ENCODE measurements around the gene GJA9.

DNA sequence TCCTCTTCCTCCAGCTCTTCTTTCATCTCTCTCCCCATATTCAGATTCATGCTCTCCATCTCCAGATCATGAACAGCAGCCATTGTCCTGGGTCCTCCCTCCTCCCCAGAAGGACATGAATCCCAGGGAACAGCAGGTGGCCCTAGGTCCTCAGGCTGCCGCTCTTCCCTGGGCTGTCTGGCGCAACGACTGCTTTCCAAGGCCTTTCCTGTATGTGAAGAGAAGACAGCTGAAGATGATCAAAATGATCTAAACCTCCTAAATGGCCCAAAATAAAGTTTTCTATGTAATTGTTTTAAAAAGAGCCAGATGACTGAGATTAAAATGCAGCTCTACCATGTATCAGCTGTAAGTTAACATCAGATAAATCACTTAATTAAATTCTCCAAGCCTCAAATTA lies 37.7 kb upstream of the GJA9 start:
- TF ChIP-seq, protein P1, sequence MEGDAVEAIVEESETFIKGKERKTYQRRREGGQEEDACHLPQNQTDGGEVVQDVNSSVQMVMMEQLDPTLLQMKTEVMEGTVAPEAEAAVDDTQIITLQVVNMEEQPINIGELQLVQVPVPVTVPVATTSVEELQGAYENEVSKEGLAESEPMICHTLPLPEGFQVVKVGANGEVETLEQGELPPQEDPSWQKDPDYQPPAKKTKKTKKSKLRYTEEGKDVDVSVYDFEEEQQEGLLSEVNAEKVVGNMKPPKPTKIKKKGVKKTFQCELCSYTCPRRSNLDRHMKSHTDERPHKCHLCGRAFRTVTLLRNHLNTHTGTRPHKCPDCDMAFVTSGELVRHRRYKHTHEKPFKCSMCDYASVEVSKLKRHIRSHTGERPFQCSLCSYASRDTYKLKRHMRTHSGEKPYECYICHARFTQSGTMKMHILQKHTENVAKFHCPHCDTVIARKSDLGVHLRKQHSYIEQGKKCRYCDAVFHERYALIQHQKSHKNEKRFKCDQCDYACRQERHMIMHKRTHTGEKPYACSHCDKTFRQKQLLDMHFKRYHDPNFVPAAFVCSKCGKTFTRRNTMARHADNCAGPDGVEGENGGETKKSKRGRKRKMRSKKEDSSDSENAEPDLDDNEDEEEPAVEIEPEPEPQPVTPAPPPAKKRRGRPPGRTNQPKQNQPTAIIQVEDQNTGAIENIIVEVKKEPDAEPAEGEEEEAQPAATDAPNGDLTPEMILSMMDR (IDR thresholded peaks at IDR 0.05; ENCODE audit: low read depth, low read length): no peak
- TF ChIP-seq, protein P2, sequence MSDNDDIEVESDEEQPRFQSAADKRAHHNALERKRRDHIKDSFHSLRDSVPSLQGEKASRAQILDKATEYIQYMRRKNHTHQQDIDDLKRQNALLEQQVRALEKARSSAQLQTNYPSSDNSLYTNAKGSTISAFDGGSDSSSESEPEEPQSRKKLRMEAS (IDR thresholded peaks at IDR 0.05; ENCODE audit: low read depth, low read length): no peak
- TF ChIP-seq POLR2A (IDR thresholded peaks at IDR 0.05; ENCODE audit: extremely low read depth, insufficient read length): no peak
- TF ChIP-seq MYC (IDR thresholded peaks at IDR 0.05; ENCODE audit: low read depth, low read length): no peak

All from NB4 (cell line).